T47D (cell line): Measurements from ENCODE around the gene VWA8.
A peak's percentile ranks its signal among the peaks of the same experiment; 100 is the strongest.

ENCODE experiments used
- DNase-seq, 2 experiments: peaks; one replicate each; pipeline versions ENCODE4 v3.0.0 to v3.0.0-alpha.2; 2011 to 2012; ENCODE audit warnings: low read depth in 1 of 2, low spot score in 1 of 2
- JUND ChIP-seq: IDR thresholded peaks from 2 replicates; pipeline ENCODE4 v1.6.1; 2012; ENCODE audit warnings: low read depth
- in situ Hi-C: cut with HindIII; loops from 2 replicates; pipeline ENCODE4 v1.10.0; 2016; ENCODE audit warnings: low sequenced_read_pairs, low pct_unique_long_range_greater_than_20kb

VWA8 gene

DNA sequence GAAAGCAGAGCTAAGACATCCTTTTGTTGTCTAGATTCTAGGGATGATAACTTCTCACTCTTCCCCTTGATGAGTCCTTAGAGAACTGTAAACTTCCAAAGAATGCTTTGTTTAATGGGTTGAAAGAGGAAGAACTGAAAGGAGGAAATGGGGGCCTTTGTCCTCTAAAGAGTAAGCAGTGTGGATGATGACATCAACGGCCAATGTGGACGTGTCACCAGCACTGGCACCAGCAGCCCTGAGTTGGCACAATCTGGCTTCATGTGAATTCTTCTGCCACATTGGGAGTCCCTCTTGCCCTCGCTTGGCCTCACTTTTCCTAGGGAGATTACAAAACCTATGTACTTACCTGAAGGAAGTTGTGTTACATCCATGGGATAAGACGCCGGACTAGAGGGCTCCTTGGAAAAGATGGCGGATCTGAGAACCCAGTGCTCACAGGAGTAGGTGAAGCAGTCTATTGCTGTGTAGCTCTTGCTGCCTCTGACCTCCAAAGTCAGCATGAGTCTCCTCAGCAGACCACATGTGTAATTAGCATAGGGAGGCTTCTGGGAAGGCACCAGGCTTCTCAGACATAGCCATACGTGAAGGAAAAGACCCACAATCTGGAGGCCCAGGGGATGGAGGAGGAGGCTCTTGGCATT is 440.8 kb downstream of the VWA8 start:
- no peak for TF ChIP-seq JUND
- in situ Hi-C loops = no loop called here
- peak in 1 of 2 experiments; percentile 3 for DNase-seq
